ENCODE measurements around the gene FAM47E.
"Not testable (repeated sequence)": the region's sequence is repeated elsewhere in the genome, so short reads cannot be mapped to it uniquely, and the experiment has no call there.

Gene FAM47E

GRCh38 chr4:76232681-76233080 is 18.8 kb upstream of the FAM47E start:
- no peak for DNase-seq

- DNase-seq, result no peak
Measured at GRCh38 chr4:76233083-76233482, 18.4 kb upstream of the FAM47E start.

- no peak for DNase-seq
Measured at GRCh38 chr4:76233529-76233928, 18.0 kb upstream of the FAM47E start.

GRCh38 chr4:76233967-76234678 is 17.4 kb upstream of the FAM47E start:
- DNase-seq, result no peak

GRCh38 chr4:76234679-76235044 is 16.9 kb upstream of the FAM47E start:
- DNase-seq, result no peak

- no peak for DNase-seq
Measured at GRCh38 chr4:76235407-76235806, 16.1 kb upstream of the FAM47E start.

- no peak for DNase-seq
Measured at GRCh38 chr4:76235915-76236314, 15.6 kb upstream of the FAM47E start.

- no peak for DNase-seq
Measured at GRCh38 chr4:76238236-76238635, 13.3 kb upstream of the FAM47E start.

- no peak for DNase-seq
Measured at GRCh38 chr4:76238701-76239100, 12.8 kb upstream of the FAM47E start.

- DNase-seq, result no peak
Measured at GRCh38 chr4:76240236-76240635, 11.3 kb upstream of the FAM47E start.

GRCh38 chr4:76243877-76244276 is 7.6 kb upstream of the FAM47E start:
- not testable (repeated sequence) for DNase-seq

- DNase-seq, result no peak
Measured at GRCh38 chr4:76246025-76246424, 5.5 kb upstream of the FAM47E start.

GRCh38 chr4:76246852-76247251 is 4.7 kb upstream of the FAM47E start:
- no peak for DNase-seq

GRCh38 chr4:76250962-76251361 is 559 bp upstream of the FAM47E start:
- DNase-seq, result no peak

- no peak for DNase-seq
Measured at GRCh38 chr4:76252271-76252653, 741 bp downstream of the FAM47E start.

GRCh38 chr4:76253511-76253910 is 2.0 kb downstream of the FAM47E start:
- DNase-seq, result no peak

- DNase-seq, result no peak
Measured at GRCh38 chr4:76256032-76256431, 4.5 kb downstream of the FAM47E start.

- DNase-seq, result no peak
Measured at GRCh38 chr4:76256968-76257367, 5.4 kb downstream of the FAM47E start.

GRCh38 chr4:76257824-76258223 is 6.3 kb downstream of the FAM47E start:
- no peak for DNase-seq

- DNase-seq, result no peak
Measured at GRCh38 chr4:76260571-76260970, 9.1 kb downstream of the FAM47E start.

GRCh38 chr4:76265631-76266218 is 14.2 kb downstream of the FAM47E start:
- DNase-seq, result no peak

GRCh38 chr4:76266627-76267026 is 15.1 kb downstream of the FAM47E start:
- no peak for DNase-seq

GRCh38 chr4:76267811-76268210 is 16.3 kb downstream of the FAM47E start:
- DNase-seq, result no peak

GRCh38 chr4:76270244-76271175 is 19.0 kb downstream of the FAM47E start:
- no peak for DNase-seq
